ENCODE results near the gene CHRM4.
A peak's percentile ranks its signal among the peaks of the same experiment; 100 is the strongest.

Gene CHRM4

DNA sequence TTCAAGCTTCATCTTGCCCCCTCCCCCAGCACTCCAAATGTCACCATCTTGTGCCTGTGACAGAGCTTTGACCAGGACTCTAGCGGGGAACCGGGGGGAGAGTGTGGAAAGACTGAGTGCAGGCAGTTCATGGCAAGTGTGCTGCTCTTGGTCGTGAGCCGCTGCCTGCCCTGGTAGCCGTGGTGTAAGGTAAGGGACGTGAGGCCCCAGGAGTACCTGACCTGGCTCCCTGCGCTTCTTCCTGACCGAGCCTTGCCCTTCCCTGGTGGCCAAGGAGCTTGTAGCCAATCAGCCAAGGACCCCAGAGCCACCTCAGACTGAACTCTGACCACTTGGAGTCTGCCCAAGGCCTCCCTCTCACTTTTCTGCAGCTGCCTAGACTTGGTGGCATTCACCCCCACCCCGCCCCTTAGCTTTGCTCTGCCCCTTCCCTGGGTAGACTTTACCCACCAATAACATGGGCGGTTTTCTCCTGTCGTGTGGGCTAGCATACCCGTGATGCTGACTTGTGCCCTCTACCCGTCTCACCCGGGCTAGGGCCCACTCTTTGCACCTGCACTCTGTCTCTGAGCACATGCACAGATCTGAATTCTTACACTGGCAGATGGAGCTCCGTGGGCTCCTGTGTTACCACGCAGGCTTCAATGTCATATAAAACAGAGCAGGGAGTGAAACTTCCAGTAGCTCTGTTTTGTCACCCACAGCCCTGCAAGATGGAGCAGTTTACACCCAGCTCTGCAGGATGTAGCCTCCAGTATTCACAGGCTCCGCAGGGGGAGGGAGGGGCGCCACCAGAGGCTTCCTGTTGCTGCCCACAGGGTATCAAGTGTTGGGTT, 42.8 kb downstream of the CHRM4 start:
- peaks cover 72% of the 10 kb centered on the region for H3K4me1 Mint-ChIP-seq (ENCODE audit: low read depth)
- H3K27ac Mint-ChIP-seq: peak overlapping the region; percentile 94
- peaks cover 35% of the 10 kb centered on the region for H3K36me3 Mint-ChIP-seq (ENCODE audit: low read depth)
- no peaks in the 10 kb centered on the region for H3K9me3 Mint-ChIP-seq
- H3K4me3 Mint-ChIP-seq: peak overlapping the region; percentile 95
- H3K27me3 Mint-ChIP-seq (ENCODE audit: low read depth): peaks cover 2% of the 10 kb centered on the region
- peak; percentile 60 for DNase-seq (ENCODE audit: low spot score)

- Mint-ChIP-seq H3K36me3 (ENCODE audit: low read depth) (peaks cover 28% of the 10 kb centered on the region), H3K27ac (peak overlapping the region; percentile 94), H3K4me1 (ENCODE audit: low read depth) (peaks cover 67% of the 10 kb centered on the region), H3K4me3 (peak overlapping the region; percentile 95), H3K27me3 (ENCODE audit: low read depth) (peaks cover 6% of the 10 kb centered on the region), H3K9me3 (no peaks in the 10 kb centered on the region)
- DNase-seq (ENCODE audit: low spot score): no peak
Measured at GRCh38 chr11:46347637-46348311, 43.8 kb downstream of the CHRM4 start.

DNA sequence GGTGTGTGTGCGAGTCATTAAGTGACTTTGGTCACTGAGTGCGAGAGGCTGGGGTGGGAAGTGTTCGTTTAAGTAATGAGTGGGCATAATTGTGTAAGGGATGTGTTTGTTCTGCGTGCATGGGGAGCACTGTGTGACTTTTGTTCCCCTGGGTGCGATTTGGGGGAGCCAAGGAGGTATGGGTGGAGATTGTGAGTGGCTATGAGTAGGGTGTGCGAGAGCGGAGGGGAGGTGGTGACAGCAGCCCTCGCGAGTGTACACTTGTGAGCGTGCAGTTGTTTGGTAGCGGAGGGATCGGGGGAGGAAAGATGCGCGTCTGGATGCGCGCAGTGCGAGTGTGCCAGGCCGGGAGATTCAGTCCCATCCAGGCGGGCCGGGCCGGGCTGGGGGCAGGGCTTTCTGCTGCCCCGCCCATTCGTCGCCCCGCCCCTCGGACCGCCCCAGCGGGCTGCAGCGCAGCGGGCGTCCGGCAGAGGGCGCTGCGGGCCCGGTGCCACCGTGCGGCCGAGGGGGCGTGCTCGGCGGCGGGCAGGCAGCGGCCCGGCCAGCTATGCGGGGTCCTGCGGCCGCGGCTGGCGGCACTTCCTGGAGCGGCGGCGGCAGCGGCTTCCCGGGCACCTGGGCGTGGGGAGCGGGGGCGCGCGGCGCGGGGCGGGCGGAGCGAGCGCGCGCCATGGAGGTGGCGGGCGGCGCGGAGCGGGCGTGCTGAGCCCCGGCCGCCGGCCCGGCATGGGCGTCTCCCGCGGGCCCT, 44.5 kb downstream of the CHRM4 start, which contains the start of gene DGKZ:
TSS of gene DGKZ (plus strand) at position 578 of the 751 bp plus-strand sequence. CDS start 197 bp downstream, outside the sequence.
- Mint-ChIP-seq H3K9me3 (no peaks in the 10 kb centered on the region), H3K27me3 (ENCODE audit: low read depth) (peaks cover 6% of the 10 kb centered on the region), H3K36me3 (ENCODE audit: low read depth) (peaks cover 25% of the 10 kb centered on the region), H3K27ac (peak within 1 kb of the TSS; percentile 94), H3K4me1 (ENCODE audit: low read depth) (peaks cover 71% of the 10 kb centered on the region), H3K4me3 (peak within 1 kb of the TSS; percentile 95)
- DNase-seq (ENCODE audit: low spot score): peak; percentile 93

DNA sequence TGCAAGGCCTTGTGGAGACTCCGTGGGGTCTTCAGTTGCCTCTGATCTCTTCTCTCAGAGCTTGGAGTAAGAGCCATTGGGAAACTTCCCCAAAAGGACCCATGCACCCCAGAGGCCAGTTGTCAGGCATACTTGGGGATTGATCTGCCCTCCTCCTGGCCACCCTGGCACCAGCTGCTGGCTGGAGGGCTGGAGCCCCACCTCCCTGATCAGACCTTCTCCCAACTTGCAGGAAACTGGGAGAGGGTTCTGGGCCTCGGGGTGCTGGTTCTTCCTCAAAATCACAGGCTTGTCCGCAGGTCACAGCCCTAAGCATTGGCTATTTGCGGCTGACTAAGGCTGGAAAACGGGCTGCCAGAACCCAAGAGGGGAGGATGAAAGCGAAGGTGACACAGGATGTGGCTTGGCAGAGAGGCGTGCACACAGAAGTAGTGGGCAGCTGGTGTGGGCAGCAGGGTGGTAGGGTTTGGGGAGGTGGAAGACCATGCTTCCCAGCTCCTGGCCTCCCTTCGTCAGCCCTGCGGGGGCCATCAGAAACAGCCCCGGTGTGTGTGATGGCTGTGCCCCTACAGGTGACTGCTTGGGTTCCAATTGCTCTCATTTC, 45.6 kb downstream of the CHRM4 start:
- Mint-ChIP-seq H3K4me3 (peak overlapping the region; percentile 89), H3K4me1 (ENCODE audit: low read depth) (peaks cover 70% of the 10 kb centered on the region), H3K36me3 (ENCODE audit: low read depth) (peaks cover 20% of the 10 kb centered on the region), H3K9me3 (no peaks in the 10 kb centered on the region), H3K27ac (peak overlapping the region; percentile 61), H3K27me3 (ENCODE audit: low read depth) (peaks cover 6% of the 10 kb centered on the region)
- DNase-seq (ENCODE audit: low spot score): peak; percentile 49

DNA sequence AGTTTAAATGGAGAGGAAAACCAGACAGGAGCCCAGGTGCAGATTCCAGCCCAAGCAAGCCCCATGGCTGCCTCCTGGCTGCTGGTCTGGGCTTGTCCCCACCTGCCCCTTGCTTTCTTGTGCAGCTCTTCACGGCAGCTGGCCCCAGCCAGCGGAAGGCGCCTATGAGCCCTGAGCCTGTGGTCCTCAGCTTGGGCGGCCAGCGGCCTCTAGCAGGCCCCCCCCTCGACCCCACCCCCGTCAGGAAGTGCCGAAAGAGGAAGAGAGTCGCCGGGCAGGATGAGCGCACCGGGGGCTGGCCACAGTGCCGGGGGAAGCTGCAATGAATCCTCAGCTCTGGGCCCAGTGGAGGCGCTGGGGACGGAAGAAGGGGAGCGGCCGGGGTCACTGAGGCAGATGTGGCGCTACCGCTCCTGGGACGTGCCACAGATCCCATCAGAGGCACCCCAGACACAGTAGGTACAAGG, 46.4 kb downstream of the CHRM4 start:
- H3K4me1 Mint-ChIP-seq (ENCODE audit: low read depth): peaks cover 64% of the 10 kb centered on the region
- DNase-seq (ENCODE audit: low spot score): no peak
- no peaks in the 10 kb centered on the region for H3K9me3 Mint-ChIP-seq
- peak overlapping the region; percentile 60 for H3K27ac Mint-ChIP-seq
- peak overlapping the region; percentile 89 for H3K4me3 Mint-ChIP-seq
- H3K27me3 Mint-ChIP-seq (ENCODE audit: low read depth): peaks cover 6% of the 10 kb centered on the region
- peaks cover 18% of the 10 kb centered on the region for H3K36me3 Mint-ChIP-seq (ENCODE audit: low read depth)

DNA sequence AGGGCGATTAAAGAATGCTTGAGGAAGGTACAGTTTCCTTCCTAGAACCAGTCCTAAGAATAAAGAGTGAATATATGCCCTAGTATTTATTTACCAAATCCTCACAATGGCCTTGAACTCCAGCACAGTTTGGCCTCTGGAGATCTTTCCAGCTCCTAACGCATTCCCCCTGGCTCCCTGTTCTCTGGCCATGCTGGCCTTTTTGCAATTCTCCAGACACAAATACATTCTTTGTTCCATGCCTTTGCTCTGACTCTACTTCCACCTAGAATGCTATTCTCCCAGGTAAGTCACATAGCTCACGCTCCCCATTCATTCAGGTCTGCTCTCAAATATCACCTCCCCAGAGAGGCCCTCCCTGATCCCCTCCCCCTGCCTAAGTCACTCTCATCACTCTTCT, 48.1 kb downstream of the CHRM4 start:
- H3K36me3 Mint-ChIP-seq (ENCODE audit: low read depth): peaks cover 6% of the 10 kb centered on the region
- H3K4me1 Mint-ChIP-seq (ENCODE audit: low read depth): peaks cover 53% of the 10 kb centered on the region
- H3K9me3 Mint-ChIP-seq: no peaks in the 10 kb centered on the region
- H3K27ac Mint-ChIP-seq: no peak overlapping the region
- no peak for DNase-seq (ENCODE audit: low spot score)
- no peak overlapping the region for H3K4me3 Mint-ChIP-seq
- peaks cover 6% of the 10 kb centered on the region for H3K27me3 Mint-ChIP-seq (ENCODE audit: low read depth)

- Mint-ChIP-seq H3K27ac (no peak overlapping the region), H3K4me1 (ENCODE audit: low read depth) (peaks cover 59% of the 10 kb centered on the region), H3K27me3 (ENCODE audit: low read depth) (peaks cover 6% of the 10 kb centered on the region), H3K4me3 (peak overlapping the region; percentile 30), H3K36me3 (ENCODE audit: low read depth) (peaks cover 2% of the 10 kb centered on the region), H3K9me3 (no peaks in the 10 kb centered on the region)
- DNase-seq (ENCODE audit: low spot score): no peak
Measured at GRCh38 chr11:46342239-46342638, 49.3 kb downstream of the CHRM4 start.

DNA sequence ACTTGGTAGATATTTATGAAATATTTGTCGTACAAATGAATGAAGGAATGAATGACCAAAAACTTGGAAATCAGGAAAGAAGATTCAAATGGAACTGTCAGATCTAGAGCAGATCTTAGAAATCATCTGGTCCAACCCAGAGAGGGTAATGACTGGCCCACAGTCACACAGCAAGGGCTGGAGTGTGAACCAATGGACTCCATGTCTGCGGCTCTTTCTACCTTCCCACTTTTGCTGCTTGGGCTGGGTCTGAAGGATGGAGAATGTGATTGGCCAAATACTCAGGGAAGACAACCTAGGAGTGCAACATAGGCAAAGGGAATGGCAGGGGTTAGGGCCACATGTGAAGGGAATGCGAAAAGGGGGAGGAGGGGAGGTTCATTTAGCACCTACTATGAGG, 50.1 kb downstream of the CHRM4 start:
- peaks cover 6% of the 10 kb centered on the region for H3K27me3 Mint-ChIP-seq (ENCODE audit: low read depth)
- H3K4me3 Mint-ChIP-seq: no peak overlapping the region
- peaks cover 58% of the 10 kb centered on the region for H3K4me1 Mint-ChIP-seq (ENCODE audit: low read depth)
- H3K36me3 Mint-ChIP-seq (ENCODE audit: low read depth): peaks cover 2% of the 10 kb centered on the region
- H3K27ac Mint-ChIP-seq: peak overlapping the region; percentile 32
- no peaks in the 10 kb centered on the region for H3K9me3 Mint-ChIP-seq
- no peak for DNase-seq (ENCODE audit: low spot score)

- peaks cover 45% of the 10 kb centered on the region for H3K4me1 Mint-ChIP-seq (ENCODE audit: low read depth)
- peaks cover 11% of the 10 kb centered on the region for H3K27me3 Mint-ChIP-seq (ENCODE audit: low read depth)
- no peaks in the 10 kb centered on the region for H3K36me3 Mint-ChIP-seq (ENCODE audit: low read depth)
- H3K27ac Mint-ChIP-seq: no peak overlapping the region
- no peak for DNase-seq (ENCODE audit: low spot score)
- H3K9me3 Mint-ChIP-seq: no peaks in the 10 kb centered on the region
- no peak overlapping the region for H3K4me3 Mint-ChIP-seq
Measured at GRCh38 chr11:46339816-46340215, 51.8 kb downstream of the CHRM4 start.

GRCh38 chr11:46338988-46339666, 52.4 kb downstream of the CHRM4 start:
- Mint-ChIP-seq H3K27ac (no peak overlapping the region), H3K36me3 (ENCODE audit: low read depth) (no peaks in the 10 kb centered on the region), H3K27me3 (ENCODE audit: low read depth) (peaks cover 17% of the 10 kb centered on the region), H3K4me1 (ENCODE audit: low read depth) (peaks cover 39% of the 10 kb centered on the region), H3K4me3 (no peak overlapping the region), H3K9me3 (no peaks in the 10 kb centered on the region)
- DNase-seq (ENCODE audit: low spot score): no peak

DNA sequence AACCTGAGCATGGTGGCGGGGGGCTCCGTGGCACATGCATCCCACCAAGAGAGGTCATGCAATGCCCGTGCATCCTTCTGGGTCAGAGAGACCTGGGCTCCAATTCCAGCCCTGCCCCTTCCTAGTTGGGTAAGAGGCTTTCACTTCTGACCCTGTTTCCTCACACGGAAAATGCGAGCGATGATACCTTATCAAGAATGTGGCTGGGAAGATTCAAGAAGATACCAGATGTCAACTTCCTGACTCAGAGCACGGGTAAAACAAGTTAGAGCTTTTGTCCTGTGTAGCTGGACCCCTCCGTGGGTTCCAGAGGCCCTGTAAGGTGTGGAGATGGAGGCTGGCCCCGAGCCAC, 53.0 kb downstream of the CHRM4 start:
- Mint-ChIP-seq H3K4me1 (ENCODE audit: low read depth) (peaks cover 38% of the 10 kb centered on the region), H3K9me3 (no peaks in the 10 kb centered on the region), H3K4me3 (peak overlapping the region; percentile 14), H3K27ac (no peak overlapping the region), H3K27me3 (ENCODE audit: low read depth) (peaks cover 18% of the 10 kb centered on the region), H3K36me3 (ENCODE audit: low read depth) (no peaks in the 10 kb centered on the region)
- no peak for DNase-seq (ENCODE audit: low spot score)

GRCh38 chr11:46337626-46338345, 53.8 kb downstream of the CHRM4 start:
- H3K4me3 Mint-ChIP-seq: no peak overlapping the region
- H3K4me1 Mint-ChIP-seq (ENCODE audit: low read depth): peaks cover 36% of the 10 kb centered on the region
- no peak for DNase-seq (ENCODE audit: low spot score)
- H3K9me3 Mint-ChIP-seq: no peaks in the 10 kb centered on the region
- no peak overlapping the region for H3K27ac Mint-ChIP-seq
- no peaks in the 10 kb centered on the region for H3K36me3 Mint-ChIP-seq (ENCODE audit: low read depth)
- H3K27me3 Mint-ChIP-seq (ENCODE audit: low read depth): peaks cover 19% of the 10 kb centered on the region

All from T-helper 2 cell treated with Interferon-gamma antibody and Interleukin-4, amounts not matched to agents 5 μg/mL and 100 μg/mL, for 36 hours (primary cell).